Loucy (cell line): ENCODE results near the gene IFT122.
"Not testable (repeated sequence)": the region's sequence is repeated elsewhere in the genome, so short reads cannot be mapped to it uniquely, and the experiment has no call there.

Experiments
- H2AFZ ChIP-seq: fragments of 200-600 bp; sonication (generic); 2 replicates; pipeline ENCODE4 v1.6.0; 2016; ENCODE audit warnings: antibody characterized with exemption, mild to moderate bottlenecking, low read length, moderate library complexity
- H3F3A ChIP-seq: fragments of 200-600 bp; 2 replicates; pipeline ENCODE4 v1.6.0; 2016; ENCODE audit warnings: antibody characterized with exemption, low read depth, mild to moderate bottlenecking
- H3K27me3 ChIP-seq: fragments of 200-600 bp; sonication (generic); 2 replicates; pipeline ENCODE4 v1.6.1; 2014; ENCODE audit warnings: low read length, mild to moderate bottlenecking; ENCODE audit not compliant: insufficient read depth, poor library complexity, severe bottlenecking
- H3K36me3 ChIP-seq: fragments of 200-600 bp; sonication (generic); 2 replicates; pipeline ENCODE4 v1.6.1; 2016; ENCODE audit warnings: low read length; ENCODE audit not compliant: insufficient read depth
- H3K4me1 ChIP-seq: fragments of 200-600 bp; sonication (generic); 2 replicates; pipeline ENCODE4 v1.5.1; 2014; ENCODE audit warnings: low read length, mild to moderate bottlenecking; ENCODE audit not compliant: insufficient read depth, poor library complexity, severe bottlenecking
- H3K4me2 ChIP-seq: fragments of 200-600 bp; sonication (generic); 2 replicates; pipeline ENCODE4 v1.6.0; 2014; ENCODE audit warnings: antibody characterized with exemption, low read length, low read depth, mild to moderate bottlenecking; ENCODE audit not compliant: poor library complexity, severe bottlenecking
- H3K4me3 ChIP-seq: fragments of 200-600 bp; sonication (generic); 2 replicates; pipeline ENCODE4 v1.5.1; 2014; ENCODE audit warnings: low read length, mild to moderate bottlenecking, mixed read lengths; ENCODE audit not compliant: poor library complexity, severe bottlenecking
- H3K79me2 ChIP-seq: fragments of 200-600 bp; sonication (generic); 2 replicates; pipeline ENCODE4 v1.6.1; 2014; ENCODE audit warnings: low read length; ENCODE audit not compliant: insufficient read depth
- H3K9ac ChIP-seq: fragments of 200-600 bp; sonication (generic); 2 replicates; pipeline ENCODE4 v1.6.0; 2014; ENCODE audit warnings: mild to moderate bottlenecking, low read depth, low read length, moderate library complexity; ENCODE audit not compliant: poor library complexity, severe bottlenecking
- H3K9me2 ChIP-seq: fragments of 200-600 bp; sonication (generic); replicated peaks from 2 replicates; pipeline ENCODE4 v1.6.1; 2016; ENCODE audit warnings: low read depth, low read length, mixed read lengths
- H3K9me3 ChIP-seq: fragments of 200-600 bp; sonication (generic); 2 replicates; pipeline ENCODE4 v1.6.1; 2014; ENCODE audit warnings: mild to moderate bottlenecking, antibody characterized with exemption, low read length, low read depth; ENCODE audit not compliant: insufficient read depth
- H4K20me1 ChIP-seq: fragments of 200-600 bp; sonication (generic); 2 replicates; pipeline ENCODE4 v1.6.0; 2014; ENCODE audit warnings: antibody characterized with exemption, low read length, mild to moderate bottlenecking; ENCODE audit not compliant: insufficient read depth, poor library complexity, severe bottlenecking
- EZH2phosphoT487 ChIP-seq: fragments of 200-600 bp; IDR thresholded peaks from 2 replicates; pipeline ENCODE4 v1.6.1; 2018; ENCODE audit warnings: antibody characterized with exemption, mild to moderate bottlenecking, moderate library complexity, borderline replicate concordance
- TF ChIP-seq, protein P1 (sequence below): fragments of 200-600 bp; sonication (generic); conservative IDR thresholded peaks from 2 replicates; pipeline ENCODE4 v1.5.1; 2014; ENCODE audit warnings: mild to moderate bottlenecking, antibody characterized with exemption, low read length

IFT122 gene

DNA sequence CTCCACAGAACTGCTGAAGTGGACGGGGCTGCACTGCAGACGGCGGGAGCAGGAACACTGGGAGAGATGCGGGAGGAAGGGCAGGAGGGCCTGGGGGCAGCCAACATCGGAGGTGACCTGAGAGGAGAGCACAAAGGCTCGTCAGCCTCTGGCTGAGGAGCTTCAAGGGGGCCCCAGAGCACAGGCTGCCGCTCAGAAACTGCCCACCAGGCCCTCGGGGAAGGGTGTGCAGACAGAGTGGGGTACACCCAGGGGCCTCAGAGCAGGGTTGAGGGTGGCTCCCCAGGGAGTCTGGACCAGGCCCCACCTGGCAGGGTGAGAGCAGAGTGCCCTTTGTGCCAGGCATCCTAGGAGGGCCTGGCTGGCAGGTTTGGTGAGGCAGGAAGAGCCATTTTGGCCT, 73.7 kb downstream of the IFT122 start:
- no peaks in the 10 kb centered on the region; the same call in 1 of the 2 replicates for H3K36me3 ChIP-seq
- H3K4me1 ChIP-seq = no peaks in the 10 kb centered on the region
- H3K4me3 ChIP-seq = no peak overlapping the region
- no peaks in the 10 kb centered on the region for H4K20me1 ChIP-seq
- no peak overlapping the region for H2AFZ ChIP-seq
- no peaks in the 10 kb centered on the region for H3K9me3 ChIP-seq
- no peaks in the 10 kb centered on the region for H3K27me3 ChIP-seq
- no peaks in the 10 kb centered on the region for H3K9me2 ChIP-seq
- no peaks in the 10 kb centered on the region for H3F3A ChIP-seq
- no peaks in the 10 kb centered on the region for H3K79me2 ChIP-seq
- H3K9ac ChIP-seq = no peak overlapping the region
- no peak for TF ChIP-seq EZH2phosphoT487
- TF ChIP-seq, protein P1, sequence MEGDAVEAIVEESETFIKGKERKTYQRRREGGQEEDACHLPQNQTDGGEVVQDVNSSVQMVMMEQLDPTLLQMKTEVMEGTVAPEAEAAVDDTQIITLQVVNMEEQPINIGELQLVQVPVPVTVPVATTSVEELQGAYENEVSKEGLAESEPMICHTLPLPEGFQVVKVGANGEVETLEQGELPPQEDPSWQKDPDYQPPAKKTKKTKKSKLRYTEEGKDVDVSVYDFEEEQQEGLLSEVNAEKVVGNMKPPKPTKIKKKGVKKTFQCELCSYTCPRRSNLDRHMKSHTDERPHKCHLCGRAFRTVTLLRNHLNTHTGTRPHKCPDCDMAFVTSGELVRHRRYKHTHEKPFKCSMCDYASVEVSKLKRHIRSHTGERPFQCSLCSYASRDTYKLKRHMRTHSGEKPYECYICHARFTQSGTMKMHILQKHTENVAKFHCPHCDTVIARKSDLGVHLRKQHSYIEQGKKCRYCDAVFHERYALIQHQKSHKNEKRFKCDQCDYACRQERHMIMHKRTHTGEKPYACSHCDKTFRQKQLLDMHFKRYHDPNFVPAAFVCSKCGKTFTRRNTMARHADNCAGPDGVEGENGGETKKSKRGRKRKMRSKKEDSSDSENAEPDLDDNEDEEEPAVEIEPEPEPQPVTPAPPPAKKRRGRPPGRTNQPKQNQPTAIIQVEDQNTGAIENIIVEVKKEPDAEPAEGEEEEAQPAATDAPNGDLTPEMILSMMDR = no peak
- no peak overlapping the region for H3K4me2 ChIP-seq

- H3K9ac ChIP-seq = no peak overlapping the region
- no peaks in the 10 kb centered on the region for H3K4me1 ChIP-seq
- H2AFZ ChIP-seq = no peak overlapping the region
- H3K79me2 ChIP-seq = no peaks in the 10 kb centered on the region
- H3K27me3 ChIP-seq = no peaks in the 10 kb centered on the region
- H3K4me3 ChIP-seq = no peak overlapping the region
- no peaks in the 10 kb centered on the region; the same call in 1 of the 2 replicates for H3K36me3 ChIP-seq
- H4K20me1 ChIP-seq = no peaks in the 10 kb centered on the region
- H3K9me3 ChIP-seq = no peaks in the 10 kb centered on the region
- TF ChIP-seq, protein P1 = no peak
- TF ChIP-seq EZH2phosphoT487 = no peak
- no peak overlapping the region for H3K4me2 ChIP-seq
- H3F3A ChIP-seq = no peaks in the 10 kb centered on the region
- H3K9me2 ChIP-seq = no peaks in the 10 kb centered on the region
Measured at GRCh38 chr3:129514110-129514509, 74.1 kb downstream of the IFT122 start.

DNA sequence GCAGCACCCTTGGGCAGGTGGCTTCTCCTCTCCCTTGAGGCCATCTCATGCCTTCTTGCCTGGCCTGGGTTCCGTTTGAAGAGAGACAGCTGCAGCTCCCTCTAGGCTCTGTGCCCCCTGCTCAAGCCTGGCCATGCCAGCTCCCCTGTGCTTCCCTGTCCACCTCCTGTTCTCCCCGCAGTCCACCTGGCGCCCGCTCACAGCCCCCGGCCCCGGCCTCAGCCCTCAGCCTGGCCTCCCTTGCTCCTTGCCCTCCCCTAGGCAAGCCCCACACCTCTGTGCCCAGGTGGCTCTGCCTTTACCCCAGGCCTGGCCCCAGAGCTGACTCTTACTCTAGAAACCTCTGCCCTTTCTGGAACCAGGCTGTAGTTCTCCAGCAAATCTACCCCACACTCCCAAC, 74.5 kb downstream of the IFT122 start:
- TF ChIP-seq, protein P1 = no peak
- no peak for TF ChIP-seq EZH2phosphoT487
- Histone ChIP-seq H3K4me2 (no peak overlapping the region), H3K79me2 (no peaks in the 10 kb centered on the region), H2AFZ (no peak overlapping the region), H3K4me3 (no peak overlapping the region), H3K27me3 (no peaks in the 10 kb centered on the region), H3F3A (no peaks in the 10 kb centered on the region), H3K9me2 (no peaks in the 10 kb centered on the region), H3K36me3 (no peaks in the 10 kb centered on the region; the same call in 1 of the 2 replicates), H3K9ac (no peak overlapping the region), H4K20me1 (no peaks in the 10 kb centered on the region), H3K4me1 (no peaks in the 10 kb centered on the region), H3K9me3 (no peaks in the 10 kb centered on the region)

GRCh38 chr3:129515108-129515820, 75.2 kb downstream of the IFT122 start:
- not testable (repeated sequence) for H3K79me2 ChIP-seq, H3F3A ChIP-seq, H3K9ac ChIP-seq, H3K4me3 ChIP-seq, H3K4me1 ChIP-seq, H3K9me3 ChIP-seq, H3K4me2 ChIP-seq, H2AFZ ChIP-seq, H3K36me3 ChIP-seq, H4K20me1 ChIP-seq, H3K27me3 ChIP-seq, H3K9me2 ChIP-seq

DNA sequence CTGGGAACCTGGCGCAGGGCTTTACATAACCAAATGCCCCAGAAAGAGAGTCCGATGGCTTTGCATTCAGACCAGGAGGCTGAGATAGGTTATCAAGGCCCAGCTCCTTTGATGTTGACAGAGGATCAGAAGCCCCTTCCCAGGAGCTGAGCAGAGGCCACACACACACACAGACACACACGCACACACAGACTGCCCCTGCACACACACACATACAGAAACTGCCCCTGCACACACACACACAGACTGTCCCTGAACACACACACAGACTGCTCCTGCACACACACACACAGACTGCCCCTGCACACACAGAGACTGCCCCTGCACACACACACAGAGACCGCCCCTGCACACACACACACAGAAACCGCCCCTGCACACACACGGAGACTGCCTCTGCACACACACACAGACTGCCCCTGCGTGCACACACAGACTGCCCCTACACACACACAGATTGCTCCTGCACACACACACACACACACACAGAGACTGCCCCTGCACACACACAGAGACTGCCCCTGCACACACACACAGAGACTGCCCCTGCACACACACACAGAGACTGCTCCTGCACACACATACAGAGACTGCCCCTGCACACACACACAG, 75.9 kb downstream of the IFT122 start:
- not testable (repeated sequence) for H3K27me3 ChIP-seq, H3K4me3 ChIP-seq, H3F3A ChIP-seq, H3K4me2 ChIP-seq, H3K36me3 ChIP-seq, H3K9me2 ChIP-seq, H3K9ac ChIP-seq, H3K9me3 ChIP-seq, H3K79me2 ChIP-seq, H4K20me1 ChIP-seq, H3K4me1 ChIP-seq, H2AFZ ChIP-seq
